GM19035 (cell line): Measurements from ENCODE around the gene DPY19L3.
"Not testable (repeated sequence)": the region's sequence is repeated elsewhere in the genome, so short reads cannot be mapped to it uniquely, and the experiment has no call there.

ENCODE experiments used
- ATAC-seq: cut with Tn5 transposase; IDR thresholded peaks from one replicate; pipeline ENCODE4 v1.9.1; 2021; ENCODE audit not compliant: unreplicated experiment

Gene DPY19L3

DNA sequence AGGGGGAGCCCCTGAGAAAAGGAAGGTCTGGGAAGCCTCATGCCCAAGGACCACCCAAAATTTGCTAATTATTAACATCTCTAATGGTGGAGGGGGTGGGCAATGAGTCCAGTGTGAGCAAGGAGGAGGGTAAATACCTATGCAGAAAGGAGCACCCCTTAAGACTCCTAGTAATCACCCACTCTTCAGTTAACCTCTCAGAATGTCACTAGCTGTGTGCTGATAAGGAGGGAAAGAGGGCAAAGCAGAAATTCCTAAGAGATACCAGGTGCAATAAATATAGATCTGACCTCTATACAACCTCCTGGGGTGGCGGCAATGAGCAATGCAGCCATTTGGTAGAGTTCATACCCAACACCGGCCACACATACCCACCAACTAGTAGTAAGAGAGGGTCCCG is 12.7 kb upstream of the DPY19L3 start:
- ATAC-seq = no peak

- no peak for ATAC-seq
These were observed 9.4 kb upstream of the DPY19L3 start for GRCh38 chr19:32396046-32396652.

DNA sequence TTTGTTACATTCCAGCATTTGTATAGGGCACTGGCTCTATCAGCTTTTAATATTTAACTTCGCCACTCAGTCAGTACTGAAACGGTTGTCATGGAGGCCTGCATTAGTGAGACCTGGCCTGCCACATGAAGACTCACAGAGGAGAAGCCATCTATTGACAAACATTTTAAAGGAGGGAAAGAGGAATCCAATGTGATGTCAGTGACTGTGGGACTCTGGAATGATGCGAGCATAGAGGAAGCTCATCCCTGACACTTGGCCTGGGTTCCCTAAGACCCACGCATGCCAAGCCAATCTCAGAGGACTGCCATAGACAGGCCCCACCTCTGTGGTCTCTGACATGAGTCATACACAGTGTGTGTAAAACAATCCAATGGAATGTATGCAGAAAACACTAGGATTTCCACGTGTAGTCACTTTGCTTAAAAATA is 7.9 kb upstream of the DPY19L3 start:
- no peak for ATAC-seq

DNA sequence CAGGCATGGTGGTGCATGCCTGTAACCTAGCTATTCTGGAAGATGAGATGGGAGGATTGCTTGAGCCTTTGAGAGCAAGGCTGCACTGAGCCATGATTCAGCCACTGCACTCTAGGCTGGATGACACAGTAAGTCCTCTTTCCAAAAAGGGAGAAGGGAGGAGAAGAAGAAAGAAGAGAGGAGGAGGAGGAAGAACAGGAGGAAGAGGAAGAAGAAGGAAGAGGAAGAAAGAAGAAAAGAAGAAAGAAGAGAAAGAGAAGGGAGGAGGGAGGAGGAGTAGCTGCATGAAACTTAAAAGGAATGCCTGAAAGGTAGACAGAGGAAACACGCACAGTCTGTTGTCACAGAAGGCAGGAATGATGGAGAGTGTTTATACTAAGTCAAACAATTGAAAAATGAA is 3.6 kb upstream of the DPY19L3 start:
- no peak for ATAC-seq

DNA sequence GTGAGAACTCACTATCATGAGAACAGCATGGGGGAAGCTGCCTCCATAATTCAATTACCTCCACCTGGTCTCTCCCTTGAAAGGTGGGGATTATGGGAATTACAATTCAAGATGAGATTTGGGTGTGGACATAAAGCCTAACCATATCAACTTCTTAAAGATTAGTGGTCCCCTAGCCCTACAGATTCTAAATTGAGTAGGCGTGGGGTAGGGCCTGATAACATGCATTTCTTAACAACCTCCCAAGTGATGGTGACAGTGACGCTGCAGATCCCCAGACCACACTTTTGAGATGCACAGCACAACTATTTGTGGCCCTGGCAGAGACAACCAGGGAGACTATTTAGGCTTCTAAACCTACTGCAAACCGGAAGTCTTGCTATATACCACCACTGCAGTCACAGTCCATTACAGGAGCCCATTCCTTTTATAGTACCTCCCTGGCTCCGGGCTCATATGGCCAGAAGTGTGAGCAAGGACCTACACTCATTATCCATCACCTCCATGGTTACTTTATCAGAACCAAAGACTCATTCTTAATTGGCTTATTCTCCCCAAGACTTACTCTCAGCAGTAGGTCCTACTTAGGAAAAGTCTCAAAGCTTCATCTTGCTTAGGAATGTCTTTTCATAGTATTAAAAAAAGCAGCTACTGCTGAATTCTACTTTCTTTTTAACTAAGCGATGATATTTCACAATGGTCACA is 2.1 kb upstream of the DPY19L3 start:
- no peak for ATAC-seq

DNA sequence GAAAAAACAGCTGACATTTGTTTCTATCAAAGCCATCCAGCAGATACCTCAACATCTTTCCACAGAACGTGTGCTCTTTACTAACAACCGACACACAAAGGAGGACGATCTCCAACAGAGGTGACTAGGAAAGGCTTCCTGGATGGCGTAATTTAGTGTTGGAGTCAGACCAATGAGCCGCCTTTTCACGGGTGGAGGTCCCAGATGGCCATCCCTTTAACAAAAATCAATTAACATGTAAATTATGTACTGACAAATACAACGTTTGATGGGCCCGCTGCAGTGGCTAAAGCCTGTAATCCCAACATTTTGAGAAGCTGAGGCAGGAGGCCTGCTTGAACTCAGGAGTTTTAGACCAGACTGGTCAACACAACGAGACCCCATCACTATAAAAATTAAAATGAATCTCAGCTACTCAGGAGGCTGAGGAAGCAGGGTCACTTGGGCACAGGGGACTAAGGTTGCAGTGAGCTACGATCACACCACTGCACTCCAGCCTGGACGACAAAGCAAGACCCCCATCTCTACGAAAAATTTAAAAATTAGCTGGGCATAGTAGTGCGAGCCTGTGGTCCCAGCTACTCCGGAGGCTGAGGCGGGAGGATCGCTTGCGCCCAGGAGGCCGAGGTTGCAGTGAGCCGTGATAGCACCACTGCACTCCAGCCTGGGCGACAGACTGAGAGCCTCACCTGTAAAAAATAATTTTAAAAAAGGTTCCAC is 1.2 kb upstream of the DPY19L3 start:
- no peak for ATAC-seq

- peak; percentile 16 for ATAC-seq
These were observed 588 bp upstream of the DPY19L3 start for GRCh38 chr19:32404933-32405430.

- no peak for ATAC-seq
These were observed 812 bp downstream of the DPY19L3 start for GRCh38 chr19:32406161-32407003.

GRCh38 chr19:32407004-32407992 is 1.7 kb downstream of the DPY19L3 start:
- no peak for ATAC-seq

- no peak for ATAC-seq
These were observed 9.7 kb downstream of the DPY19L3 start for GRCh38 chr19:32415246-32415645.

DNA sequence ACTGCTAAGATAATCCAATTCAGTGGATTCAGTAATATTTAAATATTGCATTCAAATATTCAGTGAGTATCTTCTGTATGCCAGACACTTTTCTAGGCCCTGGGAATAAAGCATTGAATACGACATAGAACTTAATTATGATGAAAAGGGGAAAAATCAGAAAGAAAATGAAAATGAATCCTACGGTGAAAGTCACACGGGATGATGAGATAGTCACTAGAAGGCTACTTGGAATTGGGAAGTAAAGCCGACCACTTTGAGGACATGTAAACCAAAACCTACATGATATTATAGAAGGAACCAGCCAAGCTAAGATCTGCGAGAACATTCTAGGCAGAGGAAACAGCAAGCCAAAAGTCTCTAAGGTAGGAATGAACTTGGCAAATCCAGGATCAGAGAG is 10.1 kb downstream of the DPY19L3 start:
- ATAC-seq = no peak

DNA sequence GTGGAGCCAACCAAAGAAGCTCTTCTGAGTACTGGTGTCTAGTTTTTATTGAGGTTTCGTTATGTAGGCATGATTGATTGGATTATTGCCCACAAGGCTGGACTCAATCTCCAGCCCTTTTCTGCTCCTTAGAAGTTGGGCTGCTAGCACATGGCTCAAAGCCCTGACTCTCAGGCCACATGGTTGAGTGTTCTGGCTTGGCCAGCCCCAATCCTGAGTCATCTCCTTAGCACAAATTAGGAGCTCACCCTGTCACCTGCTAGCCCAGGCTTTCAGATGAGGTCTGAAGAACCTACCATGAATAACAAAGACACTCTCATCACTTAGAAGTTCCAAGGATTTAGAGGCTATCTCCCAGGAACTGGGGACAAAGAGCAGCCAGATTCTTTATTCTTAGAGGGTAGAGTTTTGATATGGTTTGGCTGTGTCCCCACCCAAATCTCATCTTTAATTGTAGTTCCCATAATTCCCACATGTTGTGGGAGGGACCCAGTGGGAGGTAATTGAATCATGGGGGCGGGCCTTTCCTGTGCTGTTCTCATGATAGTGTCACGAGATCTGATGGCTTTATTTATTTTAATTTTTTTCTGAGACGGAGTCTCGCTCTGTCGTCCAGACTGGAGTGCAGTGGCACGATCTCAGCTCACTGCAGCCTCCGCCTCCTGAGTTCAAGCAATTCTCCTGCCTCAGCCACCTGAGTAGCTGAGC is 11.3 kb downstream of the DPY19L3 start:
- no peak for ATAC-seq

GRCh38 chr19:32418155-32418554 is 12.6 kb downstream of the DPY19L3 start:
- no peak for ATAC-seq

DNA sequence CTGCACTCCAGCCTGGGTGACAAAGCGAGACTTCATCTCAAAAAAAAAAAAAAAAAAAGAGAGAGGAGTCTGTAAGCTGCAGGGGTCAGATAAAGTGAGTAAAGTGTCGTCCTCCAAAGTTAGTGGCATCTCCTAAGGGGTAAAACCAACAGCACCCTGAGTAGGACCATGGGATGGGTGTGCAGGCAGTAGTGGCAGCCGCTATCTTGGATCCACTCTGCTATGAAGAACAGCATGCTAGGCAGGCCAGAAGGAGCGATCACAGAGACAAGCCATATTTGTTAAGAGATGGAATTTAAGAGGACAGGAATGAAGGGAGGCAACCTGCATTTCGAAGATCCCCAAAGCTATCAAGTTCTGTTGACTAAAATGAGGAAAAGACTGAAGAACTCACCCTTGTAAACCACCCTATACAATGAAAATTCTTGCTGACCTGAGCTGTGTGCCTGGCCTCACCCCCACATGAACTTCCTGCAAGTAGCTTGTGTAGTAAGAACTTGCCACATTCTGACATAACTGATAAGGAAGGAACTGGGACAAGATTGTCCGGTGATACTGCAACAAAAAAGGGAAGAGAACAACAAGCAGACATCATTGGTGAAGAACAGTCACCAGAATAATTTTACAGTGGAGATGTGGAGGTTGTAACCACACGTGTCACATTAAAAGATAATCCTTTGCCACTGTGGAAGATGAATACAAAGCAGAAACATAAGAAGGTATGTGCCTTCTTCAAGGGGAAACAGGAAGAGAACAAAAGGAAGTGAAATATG is 16.2 kb downstream of the DPY19L3 start:
- no peak for ATAC-seq

DNA sequence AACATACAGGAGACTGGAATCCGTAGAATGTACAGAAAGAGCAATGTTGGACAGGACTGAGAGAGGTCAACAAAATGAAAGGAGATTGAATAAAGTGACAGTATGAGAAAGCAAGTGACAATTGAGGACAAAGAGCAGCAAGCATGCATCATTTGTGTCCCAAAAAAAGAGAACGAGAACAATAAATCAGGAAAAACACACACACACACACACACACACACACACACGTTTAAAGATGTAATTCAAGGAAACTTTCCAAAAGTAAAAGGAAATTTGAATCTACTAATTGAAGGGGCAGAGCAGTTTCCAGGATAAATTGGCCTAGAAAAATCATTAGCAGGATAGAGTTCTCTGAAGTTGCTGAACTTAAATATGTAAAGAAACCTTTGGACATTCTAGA is 16.9 kb downstream of the DPY19L3 start:
- ATAC-seq = no peak

DNA sequence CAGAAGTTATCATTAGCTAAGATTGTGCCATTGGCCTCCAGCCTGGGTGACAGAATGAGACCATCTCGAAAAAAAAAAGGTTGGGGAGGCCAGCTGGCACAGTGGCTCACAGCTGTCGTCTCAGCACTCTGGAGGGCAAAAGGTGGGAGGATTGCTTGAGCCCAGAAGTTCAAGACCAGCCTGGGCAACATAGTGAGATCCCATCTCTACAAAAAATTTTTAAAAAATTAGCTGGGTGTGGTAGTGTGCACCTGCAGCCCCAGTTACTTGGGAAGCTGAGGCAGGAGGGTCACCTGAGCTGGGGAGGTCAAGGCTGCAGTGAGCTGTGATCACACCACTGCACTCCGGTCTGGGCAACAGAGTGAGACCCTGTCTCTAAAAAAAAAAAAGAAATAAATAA is 18.4 kb downstream of the DPY19L3 start:
- not testable (repeated sequence) for ATAC-seq

GRCh38 chr19:32427536-32427935 is 22.0 kb downstream of the DPY19L3 start:
- ATAC-seq = no peak

- ATAC-seq = no peak
These were observed 31.1 kb downstream of the DPY19L3 start for GRCh38 chr19:32436692-32437091.

DNA sequence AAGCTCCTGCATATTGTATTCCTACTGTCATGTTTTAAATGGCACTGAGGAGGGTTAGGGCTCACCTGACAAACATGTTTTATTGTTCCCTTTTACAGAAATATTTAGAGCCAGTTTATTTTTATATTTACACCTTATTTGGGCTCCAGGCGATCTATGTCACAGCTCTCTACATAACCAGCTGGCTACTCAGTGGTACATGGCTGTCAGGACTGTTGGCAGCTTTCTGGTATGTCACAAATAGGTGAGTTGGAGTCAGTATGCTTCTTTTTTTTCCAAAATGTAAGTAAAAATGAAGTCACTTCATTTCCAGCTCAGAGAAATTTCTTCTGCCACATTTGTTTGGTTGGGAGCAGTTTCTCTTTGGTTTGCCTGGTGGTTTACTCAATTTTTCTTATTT is 31.5 kb downstream of the DPY19L3 start:
- no peak for ATAC-seq
